ENCODE results near the gene OTUD5. TPM values are rescaled to one million over a fixed set of nuclear protein-coding genes. Genes with fewer than 3 reads are reported as not detected.

Gene OTUD5
- total RNA-seq, 1 experiment from 2014 or later, result 41.4 TPM

DNA sequence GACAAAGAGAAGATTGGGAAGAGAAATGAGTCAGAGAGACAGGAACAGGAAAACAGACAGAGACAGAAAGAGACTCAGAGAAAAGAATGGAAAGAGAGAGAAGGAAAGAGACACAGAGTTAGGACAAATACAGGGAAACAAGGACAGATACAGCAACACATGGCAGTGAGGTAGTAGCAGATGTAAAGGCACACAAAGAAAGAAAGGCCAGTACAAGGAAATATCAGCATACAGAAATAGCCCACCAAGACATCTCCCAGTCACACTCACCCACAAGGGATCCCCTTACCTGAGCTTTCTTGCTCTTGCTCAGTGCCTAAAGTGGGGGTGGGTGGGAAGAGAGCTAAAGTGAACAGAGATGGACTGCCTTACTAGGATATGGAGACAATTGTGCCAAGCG, 40.5 kb upstream of the OTUD5 start:
- CTCF ChIA-PET, result no interaction called here
- Histone ChIP-seq H3K4me2 (ENCODE audit: low read length) (no peak overlapping the region), H3K27me3 (ENCODE audit: low read length) (no peaks in the 10 kb centered on the region), H3K9ac (ENCODE audit: low read length) (no peak overlapping the region), H3K9me2 (replicated peaks; ENCODE audit: low read length) (0 out of 2 replicates have a peak, but pooled peaks cover 3% of the 10 kb centered on the region), H3F3A (ENCODE audit: low read length, unreplicated experiment) (no peaks in the 10 kb centered on the region), H3K4me3 (ENCODE audit: low read length) (no peak overlapping the region), H3K4me1 (ENCODE audit: insufficient read depth, low read length) (no peaks in the 10 kb centered on the region), H4K20me1 (ENCODE audit: low read length) (no peaks in the 10 kb centered on the region), H2AFZ (ENCODE audit: low read length) (no peak overlapping the region), H3K9me3 (ENCODE audit: low read length) (no peaks in the 10 kb centered on the region), H3K79me2 (ENCODE audit: low read length) (peaks cover 15% of the 10 kb centered on the region), H3K36me3 (ENCODE audit: low read depth, low read length) (peaks cover 11% of the 10 kb centered on the region), H3K27ac (ENCODE audit: low read length) (no peak overlapping the region)
- TF ChIP-seq EZH2phosphoT487 (IDR thresholded peaks at IDR 0.05; ENCODE audit: borderline replicate concordance, low read length), result no peak
- BruUV-seq (replicated peaks), result no TSS peak
- POLR2A ChIA-PET (ENCODE audit: unreplicated experiment), result no interaction called here
- intact Hi-C loops (cut with micrococcal nuclease), result no loop called here
- ATAC-seq (no peak), DNase-seq (no peak)

DNA sequence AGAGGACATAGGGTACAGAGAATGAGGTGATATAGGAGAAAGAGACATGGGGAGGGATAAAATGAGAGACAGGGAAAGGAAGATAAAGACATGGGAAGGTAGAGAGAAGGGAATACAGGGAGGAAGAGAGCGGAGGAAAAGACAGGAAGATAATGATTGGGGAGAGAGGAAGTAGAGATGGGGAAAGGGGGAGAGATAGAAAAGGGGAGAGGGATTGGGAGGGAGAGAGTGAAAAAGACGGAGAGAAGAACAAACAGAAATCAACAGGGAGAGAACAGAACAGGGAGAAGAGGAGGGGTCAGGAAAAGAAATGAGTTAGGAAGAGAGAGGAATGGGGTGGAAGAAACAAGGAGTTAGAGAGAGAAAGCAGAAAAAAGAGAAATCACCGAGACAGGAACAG, 40.0 kb upstream of the OTUD5 start:
- no peaks in the 10 kb centered on the region for H3K4me1 ChIP-seq (ENCODE audit: insufficient read depth, low read length)
- no TSS peak for BruUV-seq (replicated peaks)
- DNase-seq (no peak), ATAC-seq (no peak)
- ChIA-PET POLR2A (ENCODE audit: unreplicated experiment) (no interaction called here), CTCF (no interaction called here)
- no peaks in the 10 kb centered on the region for H3K9me3 ChIP-seq (ENCODE audit: low read length)
- no peaks in the 10 kb centered on the region for H4K20me1 ChIP-seq (ENCODE audit: low read length)
- H3F3A ChIP-seq (ENCODE audit: low read length, unreplicated experiment), result no peaks in the 10 kb centered on the region
- H3K27ac ChIP-seq (ENCODE audit: low read length), result no peak overlapping the region
- peaks cover 11% of the 10 kb centered on the region for H3K36me3 ChIP-seq (ENCODE audit: low read depth, low read length)
- TF ChIP-seq EZH2phosphoT487 (IDR thresholded peaks at IDR 0.05; ENCODE audit: borderline replicate concordance, low read length) (no peak), EZH2 (IDR thresholded peaks at IDR 0.05; ENCODE audit: low read length, unreplicated experiment) (no peak)
- TF ChIP-seq, protein P1, sequence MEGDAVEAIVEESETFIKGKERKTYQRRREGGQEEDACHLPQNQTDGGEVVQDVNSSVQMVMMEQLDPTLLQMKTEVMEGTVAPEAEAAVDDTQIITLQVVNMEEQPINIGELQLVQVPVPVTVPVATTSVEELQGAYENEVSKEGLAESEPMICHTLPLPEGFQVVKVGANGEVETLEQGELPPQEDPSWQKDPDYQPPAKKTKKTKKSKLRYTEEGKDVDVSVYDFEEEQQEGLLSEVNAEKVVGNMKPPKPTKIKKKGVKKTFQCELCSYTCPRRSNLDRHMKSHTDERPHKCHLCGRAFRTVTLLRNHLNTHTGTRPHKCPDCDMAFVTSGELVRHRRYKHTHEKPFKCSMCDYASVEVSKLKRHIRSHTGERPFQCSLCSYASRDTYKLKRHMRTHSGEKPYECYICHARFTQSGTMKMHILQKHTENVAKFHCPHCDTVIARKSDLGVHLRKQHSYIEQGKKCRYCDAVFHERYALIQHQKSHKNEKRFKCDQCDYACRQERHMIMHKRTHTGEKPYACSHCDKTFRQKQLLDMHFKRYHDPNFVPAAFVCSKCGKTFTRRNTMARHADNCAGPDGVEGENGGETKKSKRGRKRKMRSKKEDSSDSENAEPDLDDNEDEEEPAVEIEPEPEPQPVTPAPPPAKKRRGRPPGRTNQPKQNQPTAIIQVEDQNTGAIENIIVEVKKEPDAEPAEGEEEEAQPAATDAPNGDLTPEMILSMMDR (conservative IDR thresholded peaks at IDR 0.05; ENCODE audit: low read depth, low read length), result no peak
- no peak overlapping the region for H3K4me2 ChIP-seq (ENCODE audit: low read length)
- intact Hi-C loops (cut with micrococcal nuclease), result no loop called here
- no peak overlapping the region for H2AFZ ChIP-seq (ENCODE audit: low read length)
- 0 out of 2 replicates have a peak, but pooled peaks cover 3% of the 10 kb centered on the region for H3K9me2 ChIP-seq (replicated peaks; ENCODE audit: low read length)
- no peak overlapping the region for H3K4me3 ChIP-seq (ENCODE audit: low read length)
- peaks cover 15% of the 10 kb centered on the region for H3K79me2 ChIP-seq (ENCODE audit: low read length)
- no peaks in the 10 kb centered on the region for H3K27me3 ChIP-seq (ENCODE audit: low read length)
- H3K9ac ChIP-seq (ENCODE audit: low read length), result no peak overlapping the region

DNA sequence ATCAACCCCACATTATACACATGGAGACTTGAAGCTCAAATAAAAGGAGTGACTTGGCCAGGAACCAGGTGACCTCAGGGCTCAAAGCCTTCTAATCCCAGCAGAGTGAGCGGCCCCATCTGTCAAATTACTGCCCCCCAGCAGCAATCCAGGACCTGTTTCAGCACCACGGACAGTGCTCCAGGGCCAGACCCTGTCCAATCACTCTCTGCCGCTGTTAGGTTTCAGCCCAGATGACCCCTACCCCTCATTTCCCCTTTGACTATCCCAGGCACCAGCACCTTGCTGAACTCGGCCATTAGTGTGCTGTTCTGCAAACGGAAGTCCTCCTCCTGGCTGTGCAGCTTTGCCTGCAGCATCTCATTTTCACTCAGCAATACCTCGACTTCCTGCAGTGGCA, 39.6 kb upstream of the OTUD5 start:
- H3K4me1 ChIP-seq (ENCODE audit: insufficient read depth, low read length), result no peaks in the 10 kb centered on the region
- no peak for ATAC-seq
- POLR2A ChIA-PET (ENCODE audit: unreplicated experiment), result no interaction called here
- H3K27me3 ChIP-seq (ENCODE audit: low read length), result no peaks in the 10 kb centered on the region
- H3K4me3 ChIP-seq (ENCODE audit: low read length), result no peak overlapping the region
- intact Hi-C loops (cut with micrococcal nuclease), result no loop called here
- no peak overlapping the region for H3K4me2 ChIP-seq (ENCODE audit: low read length)
- H3K27ac ChIP-seq (ENCODE audit: low read length), result no peak overlapping the region
- BruUV-seq (replicated peaks), result no TSS peak
- H2AFZ ChIP-seq (ENCODE audit: low read length), result no peak overlapping the region
- DNase-seq, result no peak
- 0 out of 2 replicates have a peak, but pooled peaks cover 3% of the 10 kb centered on the region for H3K9me2 ChIP-seq (replicated peaks; ENCODE audit: low read length)
- H3K9ac ChIP-seq (ENCODE audit: low read length), result no peak overlapping the region
- H3K9me3 ChIP-seq (ENCODE audit: low read length), result no peaks in the 10 kb centered on the region
- H3K79me2 ChIP-seq (ENCODE audit: low read length), result peaks cover 15% of the 10 kb centered on the region
- no peaks in the 10 kb centered on the region for H3F3A ChIP-seq (ENCODE audit: low read length, unreplicated experiment)
- H4K20me1 ChIP-seq (ENCODE audit: low read length), result no peaks in the 10 kb centered on the region
- peaks cover 11% of the 10 kb centered on the region for H3K36me3 ChIP-seq (ENCODE audit: low read depth, low read length)
- CTCF ChIA-PET, result no interaction called here
- no peak for TF ChIP-seq EZH2phosphoT487 (IDR thresholded peaks at IDR 0.05; ENCODE audit: borderline replicate concordance, low read length)
- TF ChIP-seq, protein P1 (conservative IDR thresholded peaks at IDR 0.05; ENCODE audit: low read depth, low read length), result no peak
- TF ChIP-seq EZH2 (IDR thresholded peaks at IDR 0.05; ENCODE audit: low read length, unreplicated experiment), result no peak

Measured in PC-3 (cell line).